ENCODE data around the gene TEX29. TPM values are rescaled to one million over a fixed set of nuclear protein-coding genes. Genes with fewer than 3 reads are reported as not detected.

Gene TEX29
- total RNA-seq, 1 experiment from 2014 or later, result not detected

GRCh38 chr13:111322916-111323331, 2.5 kb downstream of the TEX29 start:
- Histone ChIP-seq H3K27me3 (ENCODE audit: control insufficient read depth, insufficient read depth, low read length) (no peaks in the 10 kb centered on the region), H3K4me3 (ENCODE audit: low read depth in 2 of 2, low read length in 2 of 2) (no peak overlapping the region), H3K9me3 (ENCODE audit: control insufficient read depth, insufficient read depth, low read depth, low read length) (no peaks in the 10 kb centered on the region), H3K27ac (ENCODE audit: low read length) (no peak overlapping the region), H3K36me3 (ENCODE audit: control insufficient read depth, insufficient read depth, low read length) (no peaks in the 10 kb centered on the region), H3K4me1 (ENCODE audit: control insufficient read depth, insufficient read depth, low read length) (no peaks in the 10 kb centered on the region)
- DNase-seq (ENCODE audit: low read depth, low spot score), result no peak
- ChIA-PET CTCF (no interaction called here), POLR2A (no interaction called here)
- no peak for TF ChIP-seq TCF7L2 (IDR thresholded peaks at IDR 0.05; ENCODE audit: low read depth, low read length)
- TF ChIP-seq SIN3A (IDR thresholded peaks at IDR 0.05; ENCODE audit: borderline replicate concordance, insufficient read depth, low read depth, low read length), result no peak
- no peak for TF ChIP-seq POLR2AphosphoS5 (IDR thresholded peaks at IDR 0.05; ENCODE audit: low read depth, low read length)
- TF ChIP-seq REST (IDR thresholded peaks at IDR 0.05; ENCODE audit: insufficient read depth in 1 of 2, low read depth in 2 of 2, low read length in 1 of 2), result no peak
- no peak for TF ChIP-seq CTCF (IDR thresholded peaks at IDR 0.05)
- no peak for ATAC-seq
- in situ Hi-C loops (cut with HindIII; ENCODE audit: low pct_unique_long_range_greater_than_20kb, low sequenced_read_pairs), result no loop called here
- no TSS peak for BruUV-seq (replicated peaks)
- intact Hi-C loops (cut with micrococcal nuclease; ENCODE audit: unreplicated experiment), result no loop called here

GRCh38 chr13:111323549-111323948, 3.1 kb downstream of the TEX29 start:
- no peak for TF ChIP-seq CTCF (IDR thresholded peaks at IDR 0.05)
- no peak for TF ChIP-seq SIN3A (IDR thresholded peaks at IDR 0.05; ENCODE audit: borderline replicate concordance, insufficient read depth, low read depth, low read length)
- no peak for TF ChIP-seq TCF7L2 (IDR thresholded peaks at IDR 0.05; ENCODE audit: low read depth, low read length)
- TF ChIP-seq POLR2AphosphoS5 (IDR thresholded peaks at IDR 0.05; ENCODE audit: low read depth, low read length), result no peak
- TF ChIP-seq REST (IDR thresholded peaks at IDR 0.05; ENCODE audit: insufficient read depth in 1 of 2, low read depth in 2 of 2, low read length in 1 of 2), result no peak
- POLR2A ChIA-PET, result no interaction called here
- Histone ChIP-seq H3K4me1 (ENCODE audit: control insufficient read depth, insufficient read depth, low read length) (no peaks in the 10 kb centered on the region), H3K27ac (ENCODE audit: low read length) (no peak overlapping the region), H3K36me3 (ENCODE audit: control insufficient read depth, insufficient read depth, low read length) (no peaks in the 10 kb centered on the region), H3K9me3 (ENCODE audit: control insufficient read depth, insufficient read depth, low read depth, low read length) (no peaks in the 10 kb centered on the region), H3K4me3 (ENCODE audit: low read depth in 2 of 2, low read length in 2 of 2) (no peak overlapping the region), H3K27me3 (ENCODE audit: control insufficient read depth, insufficient read depth, low read length) (no peaks in the 10 kb centered on the region)
- DNase-seq (ENCODE audit: low read depth, low spot score), result no peak
- no TSS peak for BruUV-seq (replicated peaks)
- intact Hi-C loops (cut with micrococcal nuclease; ENCODE audit: unreplicated experiment), result no loop called here
- in situ Hi-C loops (cut with HindIII; ENCODE audit: low pct_unique_long_range_greater_than_20kb, low sequenced_read_pairs), result no loop called here
- CTCF ChIA-PET, result no interaction called here
- ATAC-seq, result no peak
